Progenitor cell of endocrine pancreas (in vitro differentiated cells): ENCODE data around the gene ZNF273. TPM values are rescaled to one million over a fixed set of nuclear protein-coding genes. Genes with fewer than 3 reads are reported as not detected.

ENCODE experiments used
- DNase-seq: peaks from one replicate; pipeline ENCODE4 v3.0.0; 2021; ENCODE audit warnings: low spot score; ENCODE audit not compliant: unreplicated experiment
- H3K27ac Mint-ChIP-seq: 2 replicates; pipeline ENCODE4 v1.8.0; 2021; ENCODE audit warnings: mild to moderate bottlenecking, moderate library complexity, mixed read lengths
- H3K27me3 Mint-ChIP-seq: 2 replicates; pipeline ENCODE4 v1.8.0; 2021; ENCODE audit warnings: mixed read lengths
- H3K36me3 Mint-ChIP-seq: 2 replicates; pipeline ENCODE4 v1.8.0; 2022; ENCODE audit warnings: mixed read lengths; ENCODE audit not compliant: insufficient read depth
- H3K4me1 Mint-ChIP-seq: 2 replicates; pipeline ENCODE4 v1.8.0; 2021; ENCODE audit warnings: low read depth, mixed read lengths
- H3K4me3 Mint-ChIP-seq: 2 replicates; pipeline ENCODE4 v1.8.0; 2021; ENCODE audit warnings: low read depth, mild to moderate bottlenecking, moderate library complexity, mixed read lengths
- H3K9me3 Mint-ChIP-seq: 2 replicates; pipeline ENCODE4 v1.8.0; 2021; ENCODE audit warnings: low read depth, mixed read lengths
- CTCF ChIP-seq: fragments of 200-600 bp; sonication (generic); IDR thresholded peaks from one replicate; pipeline ENCODE4 v1.5.0; 2021; ENCODE audit warnings: antibody characterized with exemption, mild to moderate bottlenecking; ENCODE audit not compliant: unreplicated experiment
- total RNA-seq: library from RNA; stranded (reverse); gene quantifications from 2 replicates; pipeline ENCODE4 v1.2.1, GENCODE V29; 2021

Gene ZNF273
- total RNA-seq, 1 donor from 2014 or later = 13.7 TPM

- H3K4me1 Mint-ChIP-seq = no peaks in the 10 kb centered on the region
- H3K36me3 Mint-ChIP-seq = no peaks in the 10 kb centered on the region
- no peak for DNase-seq
- H3K27ac Mint-ChIP-seq = no peak overlapping the region
- peaks cover 25% of the 10 kb centered on the region for H3K9me3 Mint-ChIP-seq
- no peaks in the 10 kb centered on the region for H3K27me3 Mint-ChIP-seq
- TF ChIP-seq CTCF = no peak
- no peak overlapping the region for H3K4me3 Mint-ChIP-seq
These were observed 39.1 kb upstream of the ZNF273 start for GRCh38 chr7:64863969-64864368.

DNA sequence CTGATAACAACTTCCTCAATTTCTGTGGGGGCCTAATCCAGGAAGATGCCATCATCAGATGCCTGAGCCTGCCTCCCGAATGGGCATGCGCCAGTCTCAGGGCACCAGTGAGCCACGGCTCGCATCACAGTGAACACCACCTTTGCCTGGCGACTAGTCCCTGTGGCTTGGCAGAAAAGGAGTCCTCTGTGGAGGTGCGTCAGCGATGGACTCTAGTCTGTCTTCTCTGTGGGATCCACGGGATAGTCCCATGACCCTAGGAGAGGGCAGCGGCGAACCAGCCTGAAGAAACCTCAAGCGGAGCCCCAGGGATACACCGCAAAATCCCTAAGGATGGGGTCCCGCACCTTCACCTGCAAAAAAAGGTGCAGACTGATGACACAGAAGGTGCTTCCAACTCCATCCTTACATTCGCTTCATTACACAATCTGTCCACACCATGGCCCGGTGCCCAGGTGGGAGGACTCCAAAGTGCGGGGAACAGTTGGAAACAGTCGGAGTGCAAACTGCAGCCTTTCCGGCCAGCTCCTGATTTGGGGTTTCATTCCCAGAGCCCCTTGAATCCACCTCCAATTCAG is 35.1 kb upstream of the ZNF273 start:
- DNase-seq = no peak
- H3K9me3 Mint-ChIP-seq = peaks cover 23% of the 10 kb centered on the region
- H3K4me1 Mint-ChIP-seq = no peaks in the 10 kb centered on the region
- no peak overlapping the region for H3K27ac Mint-ChIP-seq
- H3K27me3 Mint-ChIP-seq = no peaks in the 10 kb centered on the region
- no peak overlapping the region for H3K4me3 Mint-ChIP-seq
- no peaks in the 10 kb centered on the region for H3K36me3 Mint-ChIP-seq
- TF ChIP-seq CTCF = no peak

DNA sequence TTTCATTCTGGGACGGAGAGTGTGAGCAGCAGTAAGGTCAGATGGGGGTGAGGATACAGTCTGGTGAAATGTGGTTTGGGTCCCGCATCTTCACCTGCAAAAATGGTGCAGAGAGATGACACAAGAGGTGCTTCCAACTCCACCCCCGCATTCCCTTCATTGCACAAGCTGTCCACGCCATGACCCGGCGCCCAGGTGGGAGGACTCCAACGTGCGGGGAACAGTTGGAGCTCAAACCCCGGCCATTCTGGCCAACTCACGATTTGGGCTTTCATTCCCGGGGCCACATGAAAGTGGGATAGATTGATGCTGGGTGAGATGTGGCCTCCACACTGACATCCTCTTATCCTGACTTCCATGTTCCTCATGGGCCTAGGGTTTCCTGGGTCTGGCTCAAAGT is 34.6 kb upstream of the ZNF273 start:
- no peak overlapping the region for H3K4me3 Mint-ChIP-seq
- H3K36me3 Mint-ChIP-seq = no peaks in the 10 kb centered on the region
- no peaks in the 10 kb centered on the region for H3K27me3 Mint-ChIP-seq
- TF ChIP-seq CTCF = no peak
- H3K9me3 Mint-ChIP-seq = peaks cover 22% of the 10 kb centered on the region
- no peak for DNase-seq
- H3K27ac Mint-ChIP-seq = no peak overlapping the region
- H3K4me1 Mint-ChIP-seq = no peaks in the 10 kb centered on the region

- Mint-ChIP-seq H3K4me3 (no peak overlapping the region), H3K9me3 (peaks cover 24% of the 10 kb centered on the region), H3K36me3 (no peaks in the 10 kb centered on the region), H3K27ac (no peak overlapping the region), H3K4me1 (no peaks in the 10 kb centered on the region), H3K27me3 (no peaks in the 10 kb centered on the region)
- DNase-seq = no peak
- TF ChIP-seq CTCF = no peak
These were observed 33.9 kb upstream of the ZNF273 start for GRCh38 chr7:64869121-64869725.

- DNase-seq = no peak
- no peak for TF ChIP-seq CTCF
These were observed 33.0 kb upstream of the ZNF273 start for GRCh38 chr7:64869912-64870562.

More at GRCh38 chr7:64869912-64870562, 33.0 kb upstream of the ZNF273 start:
- H3K9me3 Mint-ChIP-seq = peaks cover 22% of the 10 kb centered on the region
- H3K4me3 Mint-ChIP-seq = no peak overlapping the region
- no peaks in the 10 kb centered on the region for H3K4me1 Mint-ChIP-seq
- no peak overlapping the region for H3K27ac Mint-ChIP-seq
- H3K27me3 Mint-ChIP-seq = no peaks in the 10 kb centered on the region
- H3K36me3 Mint-ChIP-seq = no peaks in the 10 kb centered on the region
